K562 (cell line): Measurements from ENCODE around the gene NECAB2. TPM values are rescaled to one million over a fixed set of nuclear protein-coding genes. Genes with fewer than 3 reads are reported as not detected.
A peak's percentile ranks its signal among the peaks of the same experiment; 100 is the strongest.

ENCODE experiments used
- BRD9 ChIP-seq: fragments of 450-650 bp; IDR thresholded peaks from 2 replicates; pipeline ENCODE4 v1.6.1; 2018; ENCODE audit warnings: low read depth; ENCODE audit not compliant: partially characterized antibody
- CXXC5 ChIP-seq: fragments of 250-450 bp; sonication (Bioruptor Pico); IDR thresholded peaks from 2 replicates; pipeline ENCODE4 v1.8.0; 2022; ENCODE audit warnings: inconsistent platforms, mild to moderate bottlenecking, moderate library complexity
- ETV5 ChIP-seq: sonication (generic); formaldehyde crosslinking; IDR thresholded peaks from 2 replicates; pipeline ENCODE4 v1.4.0; 2020; ENCODE audit warnings: low read depth, mild to moderate bottlenecking, missing genetic modification reagents
- GTF2F1 ChIP-seq: IDR thresholded peaks from 2 replicates; pipeline ENCODE4 v1.6.1; 2011; ENCODE audit warnings: low read depth, low read length, improper control_type of control experiment
- MEIS2 ChIP-seq: fragments of 450-650 bp; IDR thresholded peaks from 2 replicates; pipeline ENCODE4 v1.6.1; 2014; ENCODE audit warnings: mild to moderate bottlenecking; ENCODE audit not compliant: partially characterized antibody
- NCOA6 ChIP-seq: fragments of 450-650 bp; IDR thresholded peaks from 2 replicates; pipeline ENCODE4 v1.6.1; 2017; ENCODE audit warnings: mild to moderate bottlenecking
- POLR2G ChIP-seq: fragments of 200-400 bp; formaldehyde crosslinking; IDR thresholded peaks from 2 replicates; pipeline ENCODE4 v1.6.1; 2017; ENCODE audit warnings: low read depth, mild to moderate bottlenecking, antibody characterized with exemption, low read length, moderate library complexity
- WHSC1 ChIP-seq: IDR thresholded peaks from one replicate; pipeline ENCODE4 v1.6.1; 2012; ENCODE audit warnings: low read length, control low read depth, inconsistent platforms
- ZNF766 ChIP-seq: fragments of 200-800 bp; sonication (Bioruptor generic); conservative IDR thresholded peaks from 2 replicates; pipeline ENCODE4 v1.6.1; 2016; ENCODE audit warnings: missing genetic modification characterization, missing compliant biosample characterization
- polyA plus RNA-seq, 8 experiments: library from polyadenylated mRNA; depleted of rRNA in 4 of 8; stranded (reverse) in 5 of 8; unstranded in 3 of 8; fragments of >200 nt; fragmentation: Nextera tagmentation in 2 of 8; fragmentation: Illumina TruSeq in 1 of 8; extraction: Ambion mirVana in 2 of 8; extraction: Trizol in 1 of 8; gene quantifications; 2 replicates each; pipeline versions ENCODE4 v1.2.1 to v1.2.3, GENCODE V29; 2011 to 2014; ENCODE audit warnings: inconsistent platforms in 1 of 8, missing spikeins in 1 of 8
- total RNA-seq, 7 experiments: library from RNA; depleted of rRNA in 6 of 7; stranded (reverse); fragments of >200 nt in 6 of 7; fragmentation: Illumina TruSeq in 2 of 7; extraction: Trizol in 2 of 7; gene quantifications; 2 replicates each; pipeline versions ENCODE4 v1.2.1 to v1.2.3, GENCODE V29; 2011 to 2021; ENCODE audit warnings: low replicate concordance in 1 of 7
- TF ChIP-seq, protein P1 (sequence below): fragments of 450-650 bp; IDR thresholded peaks from 2 replicates; pipeline ENCODE4 v1.6.1; 2016; ENCODE audit warnings: low read depth, mild to moderate bottlenecking, moderate library complexity
- TF ChIP-seq, protein P2 (sequence below): fragments of 200-600 bp; sonication (generic); IDR thresholded peaks from one replicate; pipeline ENCODE4 v1.6.1; 2012; ENCODE audit warnings: mild to moderate bottlenecking, low read depth, low read length, inconsistent platforms
- TF ChIP-seq, protein P3 (sequence below): sonication (generic); formaldehyde crosslinking; IDR thresholded peaks from 2 replicates; pipeline ENCODE4 v1.8.1; 2023; ENCODE audit warnings: mild to moderate bottlenecking, missing genetic modification reagents

The NECAB2 gene
- total and polyA plus RNA-seq, 9 of the 15 experiments (the other 6 are each of a cell fraction or from before 2014, with no cell fraction given): 0.03 to 0.28 TPM; not detected in 7

DNA sequence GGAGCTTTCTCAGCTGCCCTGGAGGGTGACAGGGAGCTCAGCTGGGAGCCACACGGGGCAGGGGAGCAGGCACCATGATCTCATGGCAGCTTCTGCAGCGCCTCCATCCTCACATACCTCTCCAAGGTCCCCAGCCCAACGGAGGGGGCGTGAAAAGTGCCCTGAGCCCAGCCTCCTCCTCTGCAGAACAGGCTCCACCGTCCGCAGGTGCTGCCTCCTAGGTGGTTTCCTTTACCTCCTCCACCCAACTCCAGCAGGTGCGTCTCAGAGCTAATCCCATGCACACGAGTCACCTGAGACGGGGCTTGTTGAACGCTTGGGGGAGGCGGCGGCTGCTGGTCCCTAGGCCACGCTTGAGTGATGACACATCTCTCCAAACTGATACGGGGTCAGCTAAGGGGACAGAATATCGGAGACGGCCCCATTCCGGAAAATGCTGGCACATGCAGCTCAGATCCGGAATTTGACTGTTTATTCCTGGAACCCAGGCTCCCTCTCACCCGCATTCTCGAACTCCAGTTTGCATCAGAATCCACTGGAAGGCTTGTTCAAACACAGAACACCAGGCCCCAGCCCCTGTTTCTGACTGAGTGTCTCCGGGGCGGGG, 74.9 kb downstream of the NECAB2 start (continued):
- TF ChIP-seq GTF2F1 (no peak), ZNF766 (CRISPR knock-in tag) (no peak; the same call in 1 of the 2 replicates), MEIS2 (peak; percentile 60), ETV5 (CRISPR knock-in tag) (0 out of 2 replicates have a peak, but pooled peaks have one; percentile 22), CXXC5 (CRISPR knock-in tag) (peak; percentile 56; the same call in 1 of the 2 replicates), NCOA6 (no peak), WHSC1 (no peak), BRD9 (no peak), POLR2G (no peak)
- TF ChIP-seq, protein P1, sequence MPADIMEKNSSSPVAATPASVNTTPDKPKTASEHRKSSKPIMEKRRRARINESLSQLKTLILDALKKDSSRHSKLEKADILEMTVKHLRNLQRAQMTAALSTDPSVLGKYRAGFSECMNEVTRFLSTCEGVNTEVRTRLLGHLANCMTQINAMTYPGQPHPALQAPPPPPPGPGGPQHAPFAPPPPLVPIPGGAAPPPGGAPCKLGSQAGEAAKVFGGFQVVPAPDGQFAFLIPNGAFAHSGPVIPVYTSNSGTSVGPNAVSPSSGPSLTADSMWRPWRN: peak; percentile 21; the same call in 1 of the 2 replicates
- TF ChIP-seq, protein P2, sequence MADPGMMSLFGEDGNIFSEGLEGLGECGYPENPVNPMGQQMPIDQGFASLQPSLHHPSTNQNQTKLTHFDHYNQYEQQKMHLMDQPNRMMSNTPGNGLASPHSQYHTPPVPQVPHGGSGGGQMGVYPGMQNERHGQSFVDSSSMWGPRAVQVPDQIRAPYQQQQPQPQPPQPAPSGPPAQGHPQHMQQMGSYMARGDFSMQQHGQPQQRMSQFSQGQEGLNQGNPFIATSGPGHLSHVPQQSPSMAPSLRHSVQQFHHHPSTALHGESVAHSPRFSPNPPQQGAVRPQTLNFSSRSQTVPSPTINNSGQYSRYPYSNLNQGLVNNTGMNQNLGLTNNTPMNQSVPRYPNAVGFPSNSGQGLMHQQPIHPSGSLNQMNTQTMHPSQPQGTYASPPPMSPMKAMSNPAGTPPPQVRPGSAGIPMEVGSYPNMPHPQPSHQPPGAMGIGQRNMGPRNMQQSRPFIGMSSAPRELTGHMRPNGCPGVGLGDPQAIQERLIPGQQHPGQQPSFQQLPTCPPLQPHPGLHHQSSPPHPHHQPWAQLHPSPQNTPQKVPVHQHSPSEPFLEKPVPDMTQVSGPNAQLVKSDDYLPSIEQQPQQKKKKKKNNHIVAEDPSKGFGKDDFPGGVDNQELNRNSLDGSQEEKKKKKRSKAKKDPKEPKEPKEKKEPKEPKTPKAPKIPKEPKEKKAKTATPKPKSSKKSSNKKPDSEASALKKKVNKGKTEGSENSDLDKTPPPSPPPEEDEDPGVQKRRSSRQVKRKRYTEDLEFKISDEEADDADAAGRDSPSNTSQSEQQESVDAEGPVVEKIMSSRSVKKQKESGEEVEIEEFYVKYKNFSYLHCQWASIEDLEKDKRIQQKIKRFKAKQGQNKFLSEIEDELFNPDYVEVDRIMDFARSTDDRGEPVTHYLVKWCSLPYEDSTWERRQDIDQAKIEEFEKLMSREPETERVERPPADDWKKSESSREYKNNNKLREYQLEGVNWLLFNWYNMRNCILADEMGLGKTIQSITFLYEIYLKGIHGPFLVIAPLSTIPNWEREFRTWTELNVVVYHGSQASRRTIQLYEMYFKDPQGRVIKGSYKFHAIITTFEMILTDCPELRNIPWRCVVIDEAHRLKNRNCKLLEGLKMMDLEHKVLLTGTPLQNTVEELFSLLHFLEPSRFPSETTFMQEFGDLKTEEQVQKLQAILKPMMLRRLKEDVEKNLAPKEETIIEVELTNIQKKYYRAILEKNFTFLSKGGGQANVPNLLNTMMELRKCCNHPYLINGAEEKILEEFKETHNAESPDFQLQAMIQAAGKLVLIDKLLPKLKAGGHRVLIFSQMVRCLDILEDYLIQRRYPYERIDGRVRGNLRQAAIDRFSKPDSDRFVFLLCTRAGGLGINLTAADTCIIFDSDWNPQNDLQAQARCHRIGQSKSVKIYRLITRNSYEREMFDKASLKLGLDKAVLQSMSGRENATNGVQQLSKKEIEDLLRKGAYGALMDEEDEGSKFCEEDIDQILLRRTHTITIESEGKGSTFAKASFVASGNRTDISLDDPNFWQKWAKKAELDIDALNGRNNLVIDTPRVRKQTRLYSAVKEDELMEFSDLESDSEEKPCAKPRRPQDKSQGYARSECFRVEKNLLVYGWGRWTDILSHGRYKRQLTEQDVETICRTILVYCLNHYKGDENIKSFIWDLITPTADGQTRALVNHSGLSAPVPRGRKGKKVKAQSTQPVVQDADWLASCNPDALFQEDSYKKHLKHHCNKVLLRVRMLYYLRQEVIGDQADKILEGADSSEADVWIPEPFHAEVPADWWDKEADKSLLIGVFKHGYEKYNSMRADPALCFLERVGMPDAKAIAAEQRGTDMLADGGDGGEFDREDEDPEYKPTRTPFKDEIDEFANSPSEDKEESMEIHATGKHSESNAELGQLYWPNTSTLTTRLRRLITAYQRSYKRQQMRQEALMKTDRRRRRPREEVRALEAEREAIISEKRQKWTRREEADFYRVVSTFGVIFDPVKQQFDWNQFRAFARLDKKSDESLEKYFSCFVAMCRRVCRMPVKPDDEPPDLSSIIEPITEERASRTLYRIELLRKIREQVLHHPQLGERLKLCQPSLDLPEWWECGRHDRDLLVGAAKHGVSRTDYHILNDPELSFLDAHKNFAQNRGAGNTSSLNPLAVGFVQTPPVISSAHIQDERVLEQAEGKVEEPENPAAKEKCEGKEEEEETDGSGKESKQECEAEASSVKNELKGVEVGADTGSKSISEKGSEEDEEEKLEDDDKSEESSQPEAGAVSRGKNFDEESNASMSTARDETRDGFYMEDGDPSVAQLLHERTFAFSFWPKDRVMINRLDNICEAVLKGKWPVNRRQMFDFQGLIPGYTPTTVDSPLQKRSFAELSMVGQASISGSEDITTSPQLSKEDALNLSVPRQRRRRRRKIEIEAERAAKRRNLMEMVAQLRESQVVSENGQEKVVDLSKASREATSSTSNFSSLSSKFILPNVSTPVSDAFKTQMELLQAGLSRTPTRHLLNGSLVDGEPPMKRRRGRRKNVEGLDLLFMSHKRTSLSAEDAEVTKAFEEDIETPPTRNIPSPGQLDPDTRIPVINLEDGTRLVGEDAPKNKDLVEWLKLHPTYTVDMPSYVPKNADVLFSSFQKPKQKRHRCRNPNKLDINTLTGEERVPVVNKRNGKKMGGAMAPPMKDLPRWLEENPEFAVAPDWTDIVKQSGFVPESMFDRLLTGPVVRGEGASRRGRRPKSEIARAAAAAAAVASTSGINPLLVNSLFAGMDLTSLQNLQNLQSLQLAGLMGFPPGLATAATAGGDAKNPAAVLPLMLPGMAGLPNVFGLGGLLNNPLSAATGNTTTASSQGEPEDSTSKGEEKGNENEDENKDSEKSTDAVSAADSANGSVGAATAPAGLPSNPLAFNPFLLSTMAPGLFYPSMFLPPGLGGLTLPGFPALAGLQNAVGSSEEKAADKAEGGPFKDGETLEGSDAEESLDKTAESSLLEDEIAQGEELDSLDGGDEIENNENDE: no peak
- TF ChIP-seq, protein P3, sequence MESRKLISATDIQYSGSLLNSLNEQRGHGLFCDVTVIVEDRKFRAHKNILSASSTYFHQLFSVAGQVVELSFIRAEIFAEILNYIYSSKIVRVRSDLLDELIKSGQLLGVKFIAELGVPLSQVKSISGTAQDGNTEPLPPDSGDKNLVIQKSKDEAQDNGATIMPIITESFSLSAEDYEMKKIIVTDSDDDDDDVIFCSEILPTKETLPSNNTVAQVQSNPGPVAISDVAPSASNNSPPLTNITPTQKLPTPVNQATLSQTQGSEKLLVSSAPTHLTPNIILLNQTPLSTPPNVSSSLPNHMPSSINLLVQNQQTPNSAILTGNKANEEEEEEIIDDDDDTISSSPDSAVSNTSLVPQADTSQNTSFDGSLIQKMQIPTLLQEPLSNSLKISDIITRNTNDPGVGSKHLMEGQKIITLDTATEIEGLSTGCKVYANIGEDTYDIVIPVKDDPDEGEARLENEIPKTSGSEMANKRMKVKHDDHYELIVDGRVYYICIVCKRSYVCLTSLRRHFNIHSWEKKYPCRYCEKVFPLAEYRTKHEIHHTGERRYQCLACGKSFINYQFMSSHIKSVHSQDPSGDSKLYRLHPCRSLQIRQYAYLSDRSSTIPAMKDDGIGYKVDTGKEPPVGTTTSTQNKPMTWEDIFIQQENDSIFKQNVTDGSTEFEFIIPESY (CRISPR knock-in tag): no peak
